ENCODE data around the gene SLC10A1.
"Not testable (repeated sequence)": the region's sequence is repeated elsewhere in the genome, so short reads cannot be mapped to it uniquely, and the experiment has no call there.

The SLC10A1 gene

GRCh38 chr14:69796797-69797500, at the start of gene SLC10A1:
Gene SLC10A1 (minus strand): TSS chr14:69797241. CDS start chr14:69797155, 86 bp downstream.
- DNase-seq (ENCODE audit: low read depth), result no peak

DNA sequence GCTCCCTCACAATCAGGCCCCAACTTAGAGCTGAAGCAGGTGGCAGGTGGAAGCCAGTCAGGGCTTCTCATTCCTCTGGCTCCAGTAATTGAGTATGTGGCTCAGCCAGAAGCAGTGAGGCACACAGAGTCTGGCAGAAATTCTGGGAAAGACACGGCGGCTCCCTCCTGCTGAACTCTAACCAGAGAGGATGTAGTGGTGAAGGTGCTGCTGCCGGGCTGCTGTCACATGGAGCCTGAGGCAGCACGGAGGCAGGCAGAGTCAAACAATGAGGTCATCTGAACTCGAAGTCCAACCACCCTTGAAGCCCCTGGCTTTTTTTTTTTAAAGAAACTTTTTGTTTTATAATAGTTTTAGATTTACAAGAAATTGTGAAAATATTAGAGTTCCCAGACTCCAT, 48.7 kb upstream of the SLC10A1 start:
- no peak for DNase-seq (ENCODE audit: low read depth)

DNA sequence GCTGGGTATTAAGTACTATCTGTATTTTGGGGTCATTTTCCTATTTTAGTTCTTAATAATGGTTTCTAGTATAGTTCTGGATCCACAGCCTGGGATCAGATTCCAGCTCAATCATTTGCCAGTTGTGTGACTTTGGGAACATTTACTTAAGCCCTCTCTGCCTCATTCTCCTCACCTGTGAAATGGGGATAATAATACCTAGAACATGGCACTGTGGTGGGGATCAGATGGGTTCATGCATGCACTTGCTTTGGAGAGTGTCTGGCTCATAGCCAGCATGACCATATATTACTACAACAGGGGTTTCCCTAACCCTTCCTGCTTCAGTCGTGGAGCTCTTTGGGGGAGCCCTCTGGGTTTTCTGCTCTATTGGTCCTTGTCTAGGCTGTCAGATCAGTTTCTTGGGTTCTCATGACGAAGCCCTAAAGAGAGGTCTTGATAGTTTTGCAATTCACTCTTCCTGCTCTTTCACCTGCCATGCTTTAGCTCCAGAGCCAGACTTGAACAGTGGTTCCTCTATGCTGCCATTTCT, 48.1 kb upstream of the SLC10A1 start:
- DNase-seq (ENCODE audit: low read depth), result no peak

GRCh38 chr14:69844171-69844570, 47.1 kb upstream of the SLC10A1 start:
- no peak for DNase-seq (ENCODE audit: low read depth)

DNA sequence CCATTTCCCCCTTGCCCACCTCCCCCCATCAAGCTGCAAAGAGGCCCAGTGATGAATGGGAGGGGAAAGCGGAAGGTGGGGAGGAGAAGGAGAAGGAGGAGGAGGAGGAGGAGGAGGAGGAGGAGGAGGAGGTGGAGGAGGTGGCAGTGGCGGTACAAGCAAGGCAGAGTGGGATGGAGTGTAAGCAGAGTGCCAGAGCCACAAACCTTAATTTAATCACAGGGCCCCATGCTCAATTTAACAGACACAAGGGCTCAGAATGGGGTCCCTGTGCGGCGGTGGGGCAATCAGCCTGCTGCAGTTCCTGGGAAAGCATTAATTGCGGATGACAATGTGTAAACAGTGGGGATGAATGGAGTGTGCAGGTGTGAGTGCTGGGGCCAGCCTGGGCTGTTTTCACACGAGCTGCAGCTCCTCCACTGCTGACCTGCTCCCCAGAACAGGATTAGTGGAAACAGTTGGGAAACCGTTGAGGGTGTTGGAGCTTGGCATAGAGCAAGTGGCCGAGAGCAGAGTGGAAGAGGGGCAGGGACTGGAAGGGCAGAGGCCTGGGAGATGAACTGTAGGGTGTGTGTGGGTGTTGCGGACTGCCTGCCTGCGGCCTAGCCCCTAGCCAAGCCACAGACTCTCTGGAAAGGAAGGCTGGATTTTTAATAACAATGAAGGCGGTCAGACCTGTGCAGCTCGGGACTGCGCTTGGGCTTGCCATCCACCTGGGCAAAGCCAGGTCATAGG, 45.8 kb upstream of the SLC10A1 start:
- DNase-seq (ENCODE audit: low read depth), result no peak

DNA sequence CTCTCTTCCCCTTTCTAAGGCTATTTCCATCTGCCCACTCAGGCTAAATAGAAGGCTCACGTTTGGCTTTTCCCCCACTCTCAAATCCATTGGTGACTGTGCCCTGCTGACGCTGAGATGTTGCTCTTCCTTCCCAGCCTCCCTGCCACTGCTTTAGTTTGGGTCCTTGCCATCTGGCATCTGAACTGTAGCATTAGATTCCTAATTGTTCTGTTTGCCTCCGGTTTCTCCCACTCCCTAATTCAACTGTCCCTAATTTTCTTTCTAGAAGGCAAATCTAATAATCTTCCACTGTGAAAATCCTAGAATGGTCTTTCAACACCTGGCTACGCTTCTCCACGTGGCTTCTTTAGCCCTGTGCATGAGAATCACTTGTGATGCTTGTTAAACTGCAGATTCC, 44.6 kb upstream of the SLC10A1 start:
- no peak for DNase-seq (ENCODE audit: low read depth)

DNA sequence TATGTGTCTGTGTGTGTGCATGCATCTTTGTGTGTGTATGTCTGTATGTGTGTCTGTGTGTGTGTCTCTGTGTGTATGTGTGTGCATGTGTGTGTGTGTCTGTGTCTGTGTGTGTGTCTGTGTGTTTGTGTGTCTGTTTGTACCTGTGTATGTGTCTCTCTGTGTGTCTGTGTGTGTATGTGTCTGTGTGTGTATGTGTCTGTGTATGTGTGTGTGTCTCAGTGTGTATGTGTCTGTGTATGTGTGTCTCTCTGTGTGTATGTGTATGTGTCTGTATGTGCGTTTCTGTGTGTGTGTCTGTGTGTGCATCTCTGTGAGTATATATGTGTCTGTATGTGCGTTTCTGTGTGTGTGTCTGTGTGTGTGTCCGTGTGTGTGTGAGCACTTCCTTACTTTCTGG, 42.6 kb upstream of the SLC10A1 start:
- DNase-seq (ENCODE audit: low read depth), result no peak

DNA sequence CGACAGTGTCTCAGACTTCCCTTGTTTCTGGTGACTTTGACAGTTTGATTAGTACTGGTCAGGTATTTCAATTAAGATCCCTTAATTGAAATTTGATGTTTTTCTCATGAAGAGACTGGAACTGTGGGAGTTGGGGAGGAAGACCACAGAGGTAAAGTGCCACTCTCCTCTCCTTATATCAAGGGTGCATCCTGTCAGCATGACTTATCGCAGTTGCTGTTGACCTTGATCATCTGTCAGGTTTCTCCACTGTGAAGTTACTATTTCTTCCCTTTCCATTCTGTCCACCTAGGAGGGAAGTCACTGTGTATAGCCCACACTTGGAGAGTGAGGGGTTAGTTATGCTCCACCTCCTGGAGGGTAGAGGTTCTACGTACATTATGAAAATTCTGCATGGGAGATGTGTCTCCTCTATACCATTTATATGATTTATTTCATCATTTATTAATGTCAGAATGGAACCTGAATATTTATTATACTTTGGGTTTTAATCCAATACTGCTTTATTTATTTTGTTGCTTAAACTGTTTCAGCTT, 41.9 kb upstream of the SLC10A1 start:
- no peak for DNase-seq (ENCODE audit: low read depth)

DNA sequence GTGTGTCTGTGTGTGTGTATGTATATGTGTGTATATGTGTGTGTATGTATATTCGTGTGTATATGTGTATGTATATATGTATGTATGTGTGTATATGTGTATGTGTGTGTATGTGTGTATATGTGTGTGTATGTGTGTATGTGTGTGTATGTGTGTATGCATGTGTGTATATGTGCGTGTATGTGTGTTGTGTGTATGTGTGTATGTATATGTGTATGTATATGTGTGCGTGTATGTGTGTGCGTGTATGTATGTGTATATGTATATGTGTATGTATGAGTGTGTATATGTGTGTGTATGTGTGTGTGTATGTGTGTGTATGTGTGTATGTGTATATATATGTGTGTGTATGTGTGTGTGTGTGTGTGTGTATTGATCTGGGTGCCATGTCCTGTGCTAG, 31.8 kb upstream of the SLC10A1 start:
- no peak for DNase-seq (ENCODE audit: low read depth)

DNA sequence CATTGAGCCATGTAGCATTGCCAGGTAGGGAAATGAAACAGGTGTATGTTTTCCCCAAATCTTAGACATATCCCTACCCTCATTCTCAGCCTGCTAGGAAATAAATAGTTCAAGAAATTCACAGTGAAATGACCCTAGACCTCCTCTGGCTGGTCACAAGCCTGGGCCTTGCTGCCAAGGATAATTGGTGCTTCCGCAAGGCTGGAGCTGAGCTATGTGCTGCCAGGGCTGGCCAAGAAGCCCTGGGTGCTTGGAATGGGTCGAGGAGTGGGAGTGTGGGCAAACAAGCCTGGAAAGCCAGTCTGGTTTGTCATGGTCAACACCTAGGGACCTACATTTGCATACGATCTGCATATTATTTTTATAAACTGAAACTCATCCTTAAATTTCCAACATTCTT, 31.3 kb upstream of the SLC10A1 start:
- no peak for DNase-seq (ENCODE audit: low read depth)

DNA sequence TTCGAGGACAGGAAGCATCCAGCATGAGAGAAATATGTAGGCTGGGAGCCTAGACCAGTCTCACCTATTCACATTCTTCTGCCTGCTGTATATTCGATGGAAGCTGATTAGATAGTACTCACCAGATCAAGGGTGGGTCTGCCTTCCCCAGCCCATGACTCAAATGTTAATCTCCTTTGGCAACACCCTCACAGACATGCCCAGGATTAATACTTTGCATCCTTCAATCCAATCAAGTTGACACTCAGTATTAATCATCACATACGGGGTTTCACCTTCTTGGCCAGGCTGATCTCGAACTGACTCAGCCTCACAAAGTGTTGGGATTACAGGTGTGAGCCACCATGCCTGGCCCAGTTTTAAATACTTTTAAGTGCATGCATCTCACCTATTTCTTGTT, 30.5 kb upstream of the SLC10A1 start:
- DNase-seq (ENCODE audit: low read depth), result no peak

- DNase-seq (ENCODE audit: low read depth), result no peak
Observed at GRCh38 chr14:69822456-69822855, 25.4 kb upstream of the SLC10A1 start.

GRCh38 chr14:69820991-69821390, 23.9 kb upstream of the SLC10A1 start:
- no peak for DNase-seq (ENCODE audit: low read depth)

GRCh38 chr14:69819607-69820006, 22.6 kb upstream of the SLC10A1 start:
- DNase-seq (ENCODE audit: low read depth), result no peak

DNA sequence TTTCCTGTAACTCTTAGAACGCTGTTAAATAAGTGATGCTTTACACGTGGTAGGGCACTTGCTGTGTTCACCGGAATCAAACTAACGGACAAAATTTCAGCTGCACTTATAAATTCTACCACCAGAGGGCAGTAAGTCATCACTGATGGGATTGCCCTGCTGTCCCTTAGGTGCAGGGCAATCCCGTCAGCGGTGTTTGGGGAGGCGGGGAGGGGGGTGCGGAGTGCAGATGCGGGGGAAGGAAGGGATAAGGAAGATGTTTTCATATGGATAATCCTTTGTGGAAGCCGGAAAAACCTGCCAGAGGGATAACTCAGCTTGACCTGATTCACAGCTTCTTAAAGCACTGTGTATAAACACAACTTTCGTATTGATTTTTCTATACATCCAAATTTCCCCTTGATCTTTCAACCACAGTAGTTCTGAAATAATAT, 21.7 kb upstream of the SLC10A1 start:
- DNase-seq (ENCODE audit: low read depth), result peak; percentile 6

GRCh38 chr14:69816216-69816615, 19.2 kb upstream of the SLC10A1 start:
- no peak for DNase-seq (ENCODE audit: low read depth)

- DNase-seq (ENCODE audit: low read depth), result no peak
Observed at GRCh38 chr14:69815556-69815955, 18.5 kb upstream of the SLC10A1 start.

GRCh38 chr14:69814397-69814796, 17.4 kb upstream of the SLC10A1 start:
- no peak for DNase-seq (ENCODE audit: low read depth)

DNA sequence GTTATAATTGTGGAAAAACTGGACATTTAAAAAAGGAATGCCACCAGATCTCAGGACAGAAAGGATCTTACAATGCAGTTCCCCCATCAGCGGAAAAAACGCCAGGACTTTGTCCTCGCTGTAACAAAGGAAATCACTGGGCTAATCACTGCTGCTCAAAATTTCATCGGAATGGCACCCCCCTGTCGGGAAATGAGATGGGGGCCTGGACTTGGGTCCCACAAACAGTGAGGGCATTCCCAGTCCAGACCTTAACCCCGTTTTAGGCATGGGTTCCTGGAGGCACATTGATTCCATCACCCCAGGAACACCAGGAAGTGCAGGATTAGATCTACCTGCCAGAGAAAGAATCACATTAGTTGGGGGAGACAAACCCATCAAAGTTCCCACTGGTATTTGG, 16.3 kb upstream of the SLC10A1 start:
- not testable (repeated sequence) for DNase-seq (ENCODE audit: low read depth)

DNA sequence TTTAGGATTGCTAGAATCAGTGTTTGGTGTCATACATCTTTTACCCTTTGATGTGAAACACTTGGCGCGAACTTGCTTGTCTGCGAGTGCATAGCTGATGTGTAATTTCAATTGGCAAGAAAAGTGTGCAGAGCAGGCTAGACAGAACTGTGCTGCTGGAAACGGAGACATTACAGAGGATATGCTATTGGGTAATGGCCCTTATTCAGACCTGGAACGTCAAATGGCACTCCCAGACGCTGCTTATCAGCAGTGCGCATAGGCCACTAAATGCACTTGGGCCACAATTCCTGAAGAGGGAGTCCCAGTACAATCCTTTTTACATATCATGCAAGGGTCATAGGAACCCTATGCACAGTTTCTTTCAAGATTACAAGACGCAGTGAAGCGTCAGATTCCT, 15.7 kb upstream of the SLC10A1 start:
- no peak for DNase-seq (ENCODE audit: low read depth)

DNA sequence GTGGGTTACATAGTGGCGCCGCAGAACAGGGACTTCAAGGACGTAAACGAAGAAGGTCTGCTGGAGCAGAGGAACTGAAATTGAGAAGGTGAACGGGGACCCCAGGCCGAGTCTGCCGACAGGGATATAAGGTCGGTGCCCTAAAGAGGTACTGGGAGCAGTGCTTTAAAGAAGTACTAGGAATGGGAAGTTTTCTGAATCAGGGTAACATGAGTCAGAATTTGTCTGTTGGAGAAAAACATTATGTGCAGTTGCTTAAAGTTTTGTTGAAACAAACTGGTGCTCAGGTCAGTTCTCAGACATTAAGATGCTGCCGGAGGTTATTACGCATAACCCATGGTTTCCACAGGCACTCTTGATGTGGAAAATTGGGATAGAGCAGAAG, 14.8 kb upstream of the SLC10A1 start:
- no peak for DNase-seq (ENCODE audit: low read depth)

GRCh38 chr14:69811227-69811867, 14.3 kb upstream of the SLC10A1 start:
- no peak for DNase-seq (ENCODE audit: low read depth)
